COR-L47 (cell line): ENCODE data around the gene HDAC9.

Source experiments
- DNase-seq: peaks from one replicate; lab custom pipeline; 2025; lab: John Stamatoyannopoulos, UW

HDAC9 gene

DNA sequence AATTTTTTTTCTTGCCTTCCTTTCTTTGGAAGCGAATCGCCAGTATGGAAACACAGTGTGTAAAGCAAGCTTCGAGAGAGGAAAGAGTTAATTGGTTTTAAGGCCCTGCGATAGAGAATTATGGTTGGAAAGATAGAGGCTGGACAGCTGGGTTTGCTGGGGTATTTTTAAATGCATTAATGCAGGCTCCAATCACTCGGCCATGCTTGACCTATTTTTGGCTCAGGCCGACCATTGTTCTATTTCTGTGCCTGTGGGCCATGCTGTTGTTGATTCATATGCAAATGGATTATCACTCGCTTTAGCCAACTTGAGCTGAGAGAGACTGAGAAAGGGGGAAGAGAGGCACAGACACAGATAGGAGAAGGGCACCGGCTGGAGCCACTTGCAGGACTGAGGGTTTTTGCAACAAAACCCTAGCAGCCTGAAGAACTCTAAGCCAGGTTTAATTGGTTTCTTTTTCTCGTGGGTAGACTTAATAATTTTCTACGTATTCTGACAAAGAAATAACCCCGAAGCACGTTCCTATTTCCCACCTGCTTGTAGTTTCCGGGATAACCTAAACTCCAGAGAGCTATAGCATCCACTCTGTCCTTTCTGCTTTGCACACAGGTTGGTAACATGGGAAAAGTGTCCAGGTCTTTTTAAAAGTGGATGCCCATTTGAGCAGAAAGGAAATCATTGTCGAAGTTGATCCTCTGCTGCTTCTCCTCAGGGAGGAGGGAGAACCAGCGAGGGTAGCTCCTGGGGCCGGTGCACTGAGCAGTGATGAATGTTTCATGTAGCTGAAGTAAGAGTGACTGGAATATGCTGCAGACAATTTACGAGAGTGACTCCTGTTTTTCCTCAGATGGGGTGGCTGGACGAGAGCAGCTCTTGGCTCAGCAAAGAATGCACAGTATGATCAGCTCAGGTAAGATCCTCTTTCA lies at the start of gene HDAC9:
HDAC9 (plus strand) TSS at position 338 of the 929 bp plus-strand sequence; CDS start at position 892, 554 bp downstream.
- DNase-seq, result peak; percentile 79

DNA sequence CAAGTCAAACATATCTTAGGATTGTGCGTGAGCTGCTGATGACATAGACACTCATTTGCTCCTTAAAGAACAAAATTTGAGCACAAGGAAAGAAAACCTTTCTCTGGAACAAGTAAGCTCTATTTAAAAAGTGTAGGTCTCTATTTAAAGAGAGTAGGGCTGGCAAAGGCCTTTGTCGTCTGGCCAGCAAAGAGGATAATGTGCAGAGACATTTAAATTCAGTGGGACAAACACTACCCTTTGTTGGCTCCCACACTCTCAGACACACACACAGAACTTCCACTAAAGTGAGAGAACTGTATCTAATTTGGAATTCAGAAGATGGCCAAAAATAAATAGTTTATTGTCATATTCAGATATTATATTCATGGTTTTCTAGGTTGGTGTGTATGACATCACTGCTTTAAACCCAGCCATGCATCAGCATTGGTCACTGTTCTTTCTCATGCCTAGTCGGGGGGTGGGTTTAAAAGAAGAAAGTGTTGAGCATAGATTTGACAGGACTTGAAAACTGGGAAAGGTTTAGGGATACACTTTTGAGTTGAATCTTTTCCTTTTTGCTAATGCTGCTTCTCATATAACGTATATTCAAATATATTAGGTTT lies 49.5 kb upstream of the HDAC9 start:
- DNase-seq, result no peak

- no peak for DNase-seq
Measured at GRCh38 chr7:18450019-18450418, 45.5 kb upstream of the HDAC9 start.

DNA sequence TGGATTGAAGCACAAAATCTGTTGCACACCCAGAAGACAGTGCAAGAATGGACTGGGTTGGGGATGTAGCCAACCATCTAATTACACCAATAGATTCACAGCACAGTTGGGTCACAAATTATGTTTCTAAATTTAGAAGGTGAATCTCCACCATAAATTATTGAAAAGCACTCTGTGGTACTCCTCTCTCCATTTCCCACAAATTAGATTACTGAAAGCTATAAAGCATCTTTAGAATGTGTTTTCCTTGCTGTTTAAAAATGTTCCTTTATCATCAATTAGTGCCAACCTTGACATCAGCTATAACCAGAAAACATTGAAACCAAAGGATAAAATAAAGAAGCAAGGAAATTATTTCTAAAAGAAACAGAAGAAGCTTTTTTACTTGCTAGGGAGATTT lies 39.9 kb upstream of the HDAC9 start:
- DNase-seq, result peak; percentile 31

- DNase-seq, result peak; percentile 86
Measured at GRCh38 chr7:18457832-18458231, 37.7 kb upstream of the HDAC9 start.

DNA sequence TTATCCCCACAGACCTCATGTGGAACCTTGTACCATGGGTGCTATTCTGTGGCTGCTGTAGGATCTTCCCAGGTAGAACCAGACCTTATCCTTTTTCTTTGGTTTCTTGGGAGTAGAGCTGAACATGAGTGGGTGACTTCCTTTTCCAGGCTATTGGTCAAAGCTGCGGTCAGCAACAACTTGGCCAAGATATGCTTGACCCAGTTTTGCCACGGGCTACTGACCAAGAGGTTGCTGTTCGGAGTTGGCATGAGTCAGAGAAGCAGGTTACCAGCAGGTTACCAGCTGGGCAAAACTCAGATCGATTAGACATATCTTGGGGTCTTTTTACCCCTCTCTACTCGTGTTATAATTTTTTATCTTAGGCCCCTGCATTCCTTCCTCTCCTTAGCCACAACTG lies 36.7 kb upstream of the HDAC9 start:
- no peak for DNase-seq

DNA sequence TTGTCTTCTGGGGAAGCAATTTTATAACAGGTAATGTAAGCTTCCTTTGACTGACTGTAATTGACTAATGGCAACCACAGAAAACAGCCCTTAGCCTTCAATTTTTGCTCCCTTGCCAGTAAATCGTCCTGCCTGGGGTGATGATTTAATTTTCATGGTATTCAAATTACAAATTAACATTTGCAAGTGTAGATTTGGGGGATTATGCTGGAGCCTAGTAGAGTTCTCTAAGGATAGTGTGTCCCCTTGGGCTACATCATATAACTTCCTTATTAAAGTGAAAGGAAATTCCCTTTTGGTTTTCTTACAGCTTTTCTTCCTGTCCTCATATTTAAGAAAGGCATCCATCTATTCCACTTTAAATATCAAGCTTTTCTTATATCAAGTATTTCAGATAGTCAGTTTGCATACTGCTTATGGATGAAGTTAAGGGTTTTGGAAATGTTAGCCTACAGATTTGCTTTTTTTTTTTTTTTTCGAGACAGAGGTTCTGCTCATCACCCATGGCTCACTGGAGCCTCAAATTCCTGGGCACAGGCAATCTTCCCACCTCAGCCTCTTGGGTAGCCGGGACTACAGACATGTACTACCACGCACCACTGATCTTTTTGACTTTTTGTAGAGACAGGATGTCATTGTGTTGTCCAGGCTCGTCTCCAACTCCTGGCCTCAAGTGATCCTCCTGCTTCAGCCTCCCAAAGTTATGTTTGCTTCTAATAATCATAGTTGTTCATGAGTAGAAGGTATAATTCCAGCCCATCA lies 35.9 kb upstream of the HDAC9 start:
- no peak for DNase-seq

- DNase-seq, result no peak
Measured at GRCh38 chr7:18461785-18462467, 33.6 kb upstream of the HDAC9 start.

- DNase-seq, result no peak
Measured at GRCh38 chr7:18464830-18465229, 30.7 kb upstream of the HDAC9 start.

- no peak for DNase-seq
Measured at GRCh38 chr7:18467011-18467410, 28.5 kb upstream of the HDAC9 start.

GRCh38 chr7:18468795-18469194 lies 26.8 kb upstream of the HDAC9 start:
- no peak for DNase-seq

GRCh38 chr7:18469316-18469715 lies 26.2 kb upstream of the HDAC9 start:
- no peak for DNase-seq

- DNase-seq, result no peak
Measured at GRCh38 chr7:18471476-18472160, 23.9 kb upstream of the HDAC9 start.

DNA sequence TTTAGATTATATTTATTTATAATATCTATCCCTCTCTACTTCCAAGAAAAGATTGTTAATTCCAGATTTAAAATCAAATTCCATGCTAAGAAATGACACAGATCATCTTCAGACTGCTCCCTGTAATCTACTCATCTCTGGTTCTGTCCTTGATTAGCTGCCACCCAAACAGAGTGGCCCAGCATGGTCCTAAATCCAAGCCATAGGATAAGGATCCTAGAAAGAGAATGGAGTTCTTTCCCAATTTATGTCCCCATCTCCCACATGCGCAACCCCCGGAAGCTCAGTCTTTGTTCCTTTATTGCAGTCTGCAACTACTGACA lies 23.4 kb upstream of the HDAC9 start:
- no peak for DNase-seq

- no peak for DNase-seq
Measured at GRCh38 chr7:18473119-18473518, 22.4 kb upstream of the HDAC9 start.

GRCh38 chr7:18474944-18475343 lies 20.6 kb upstream of the HDAC9 start:
- no peak for DNase-seq

- DNase-seq, result peak; percentile 29
Measured at GRCh38 chr7:18475488-18475887, 20.1 kb upstream of the HDAC9 start.

DNA sequence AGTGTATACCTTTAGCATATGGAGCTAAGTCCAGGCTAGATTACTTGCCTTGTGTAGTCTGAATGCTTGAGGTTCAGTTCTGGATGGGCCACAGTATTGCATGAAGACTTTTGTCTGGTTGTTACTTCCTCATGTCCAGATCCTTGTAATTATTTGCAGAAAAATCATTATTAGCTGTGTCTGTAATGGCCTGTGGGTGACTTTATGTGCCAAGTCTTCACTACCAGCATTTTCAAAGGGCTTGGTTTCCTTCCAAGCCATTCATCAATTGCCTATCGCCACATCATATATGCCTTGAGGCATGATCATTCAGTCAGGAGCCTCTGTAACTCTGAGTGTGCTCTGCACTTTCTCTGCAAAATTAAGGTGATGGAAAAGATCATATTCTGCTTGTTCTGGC lies 13.8 kb upstream of the HDAC9 start:
- no peak for DNase-seq

DNA sequence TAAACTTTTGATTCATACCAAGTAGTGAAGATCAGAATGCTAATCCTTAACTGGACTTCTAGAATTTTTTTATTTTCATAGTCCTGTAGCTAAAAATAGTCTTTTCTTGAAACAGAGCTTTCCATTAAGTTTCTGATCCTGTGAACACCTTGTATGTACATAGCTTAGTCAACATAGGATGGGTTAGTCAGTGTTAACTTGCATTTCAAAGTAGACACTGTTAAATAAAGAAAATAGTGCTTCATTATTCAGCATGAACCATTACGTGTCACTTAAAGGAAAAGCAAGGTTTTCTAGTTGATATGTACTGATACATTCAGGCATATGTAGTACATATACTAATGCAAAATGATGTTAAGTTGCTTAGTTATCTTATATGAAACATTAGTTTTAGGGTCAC lies 7.5 kb upstream of the HDAC9 start:
- DNase-seq, result no peak

DNA sequence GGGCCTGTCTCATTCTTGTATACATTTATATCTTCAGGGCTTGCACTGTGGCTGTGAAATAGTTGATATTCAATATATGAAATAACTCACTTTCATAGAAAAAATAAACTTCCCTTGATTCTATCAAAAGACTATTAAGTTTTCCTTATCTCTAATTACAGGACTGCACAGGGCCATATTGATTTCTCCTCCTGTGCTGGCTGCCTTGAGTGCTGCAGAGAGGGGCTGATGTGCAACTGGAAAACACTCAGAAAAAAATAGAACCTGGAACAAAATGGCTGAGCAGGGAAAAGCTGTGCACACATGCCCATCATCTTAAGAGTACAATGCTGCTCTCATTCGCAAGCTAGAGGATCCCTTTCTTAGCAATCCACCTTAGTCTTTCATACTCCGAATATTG lies 5.9 kb upstream of the HDAC9 start:
- DNase-seq, result no peak

- DNase-seq, result no peak
Measured at GRCh38 chr7:18491871-18492270, 3.7 kb upstream of the HDAC9 start.

- DNase-seq, result no peak
Measured at GRCh38 chr7:18494406-18494805, 1.1 kb upstream of the HDAC9 start.
